Fibroblast of upper back skin (primary cell): ENCODE results near the gene SPRR2E.
"Not testable (repeated sequence)": the region's sequence is repeated elsewhere in the genome, so short reads cannot be mapped to it uniquely, and the experiment has no call there.

Experiments used
- DNase-seq: peaks from one replicate; pipeline ENCODE4 v3.0.0-alpha.2; 2013

SPRR2E gene

GRCh38 chr1:153058826-153059784 lies 35.2 kb downstream of the SPRR2E start:
- no peak for DNase-seq

DNA sequence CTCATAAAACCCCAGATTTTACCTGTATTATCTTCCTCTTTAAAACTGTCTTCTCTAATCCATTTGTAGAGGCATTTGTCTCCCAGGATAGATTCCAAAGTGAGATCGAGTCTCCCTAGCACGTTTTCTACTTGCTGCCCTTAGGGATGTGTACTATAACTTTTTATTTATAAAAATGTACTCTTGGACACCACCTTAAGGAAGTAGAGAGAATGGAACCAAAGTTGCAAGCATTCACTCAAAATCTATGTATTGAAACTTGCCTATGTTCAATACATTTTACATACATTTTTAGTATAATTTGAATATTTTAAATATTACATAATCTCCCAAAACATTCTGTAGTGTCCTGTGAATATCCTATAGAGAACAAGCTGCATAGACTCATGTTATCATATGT lies 36.2 kb downstream of the SPRR2E start:
- no peak for DNase-seq

- DNase-seq = no peak
Observed at GRCh38 chr1:153057375-153057774, 37.0 kb downstream of the SPRR2E start, which contains the start of gene SPRR2A. SPRR2A (minus strand) TSS chr1:153057512; CDS start chr1:153056735, 777 bp downstream.

- not testable (repeated sequence) for DNase-seq
Observed at GRCh38 chr1:153056111-153056510, 38.2 kb downstream of the SPRR2E start.

DNA sequence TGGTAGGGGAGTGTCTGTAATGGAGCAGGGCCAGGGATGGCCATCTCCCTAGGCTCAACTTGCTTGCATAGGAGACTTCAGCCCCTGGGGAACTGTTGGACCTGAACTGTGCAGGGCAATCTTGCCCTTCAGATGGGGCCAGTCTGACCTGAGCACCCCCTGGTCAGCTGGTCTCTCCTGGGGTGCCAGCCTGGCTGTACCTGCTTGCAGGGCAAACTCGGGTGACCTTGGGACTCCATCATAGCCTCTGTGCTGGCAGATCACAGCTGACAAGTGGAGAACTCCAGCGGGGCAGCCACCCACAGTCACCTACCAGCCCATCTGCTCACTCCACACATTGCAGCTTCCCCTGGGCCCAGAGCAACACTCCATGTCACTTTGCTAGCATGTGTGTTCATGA lies 45.1 kb downstream of the SPRR2E start:
- no peak for DNase-seq
